H9 (cell line): ENCODE measurements around the gene ZBTB43. TPM values are rescaled to one million over a fixed set of nuclear protein-coding genes. Genes with fewer than 3 reads are reported as not detected.

Source experiments
- DNase-seq: peaks from one replicate; pipeline ENCODE4 v3.0.0-alpha.2; 2017
- H2AFZ ChIP-seq: one replicate; pipeline ENCODE4 v1.6.1; 2013; ENCODE audit warnings: mild to moderate bottlenecking, low read length, control low read depth, moderate library complexity
- H2AK5ac ChIP-seq: 2 replicates; pipeline ENCODE4 v1.6.1; 2013; ENCODE audit warnings: low read length, control low read depth, mixed read lengths; ENCODE audit not compliant: insufficient read length
- H2BK120ac ChIP-seq: one replicate; pipeline ENCODE4 v1.6.1; 2013; ENCODE audit warnings: low read depth, mild to moderate bottlenecking, low read length, control low read depth, inconsistent platforms; ENCODE audit not compliant: poor library complexity, severe bottlenecking
- H2BK12ac ChIP-seq: 2 replicates; pipeline ENCODE4 v1.6.1; 2013; ENCODE audit warnings: low read length, control low read depth, mixed read lengths, low read depth; ENCODE audit not compliant: insufficient read length
- H2BK15ac ChIP-seq: 2 replicates; pipeline ENCODE4 v1.6.1; 2013; ENCODE audit warnings: low read depth, low read length, control low read depth
- H2BK20ac ChIP-seq: one replicate; pipeline ENCODE4 v1.6.1; 2013; ENCODE audit warnings: low read depth, mild to moderate bottlenecking, low read length, control low read depth, inconsistent platforms; ENCODE audit not compliant: poor library complexity, severe bottlenecking
- H2BK5ac ChIP-seq: 2 replicates; pipeline ENCODE4 v1.6.1; 2013; ENCODE audit warnings: low read length, control low read depth, mixed read lengths; ENCODE audit not compliant: insufficient read length
- H3K14ac ChIP-seq: 2 replicates; pipeline ENCODE4 v1.6.1; 2013; ENCODE audit warnings: low read length, control low read depth; ENCODE audit not compliant: insufficient read depth
- H3K18ac ChIP-seq: 2 replicates; pipeline ENCODE4 v1.6.1; 2013; ENCODE audit warnings: low read depth, mild to moderate bottlenecking, mixed read lengths, low read length, control low read depth; ENCODE audit not compliant: insufficient read length
- H3K23ac ChIP-seq: 2 replicates; pipeline ENCODE4 v1.6.1; 2013; ENCODE audit warnings: low read length, control low read depth, mixed read lengths, low read depth; ENCODE audit not compliant: insufficient read length
- H3K23me2 ChIP-seq: 2 replicates; pipeline ENCODE4 v1.6.1; 2013; ENCODE audit warnings: low read depth, mild to moderate bottlenecking, mixed read lengths, low read length, control low read depth; ENCODE audit not compliant: insufficient read length, poor library complexity, severe bottlenecking
- H3K27ac ChIP-seq: 2 replicates; pipeline ENCODE4 v1.5.1; 2013; ENCODE audit warnings: low read length, control low read depth, mixed read lengths, low read depth; ENCODE audit not compliant: insufficient read length
- H3K27me3 ChIP-seq: 2 replicates; pipeline ENCODE4 v1.6.1; 2013; ENCODE audit warnings: low read length, control low read depth, inconsistent platforms; ENCODE audit not compliant: insufficient read depth
- H3K4ac ChIP-seq: 2 replicates; pipeline ENCODE4 v1.6.1; 2013; ENCODE audit warnings: low read depth, mild to moderate bottlenecking, control low read depth, inconsistent platforms, low read length, moderate library complexity
- H3K4me1 ChIP-seq: 2 replicates; pipeline ENCODE4 v1.6.1; 2013; ENCODE audit warnings: low read length, control low read depth, inconsistent platforms; ENCODE audit not compliant: insufficient read depth
- H3K4me2 ChIP-seq: 2 replicates; pipeline ENCODE4 v1.6.1; 2013; ENCODE audit warnings: low read length, control low read depth, mixed read lengths; ENCODE audit not compliant: insufficient read length, insufficient read depth
- H3K56ac ChIP-seq: 2 replicates; pipeline ENCODE4 v1.6.1; 2013; ENCODE audit warnings: low read depth, mild to moderate bottlenecking, mixed read lengths, low read length, control low read depth; ENCODE audit not compliant: insufficient read length
- H3K79me1 ChIP-seq: 2 replicates; pipeline ENCODE4 v1.6.1; 2013; ENCODE audit warnings: low read depth, mild to moderate bottlenecking, moderate library complexity, low read length, control low read depth, inconsistent platforms; ENCODE audit not compliant: insufficient read depth, poor library complexity, severe bottlenecking
- H3K79me2 ChIP-seq: 2 replicates; pipeline ENCODE4 v1.6.1; 2013; ENCODE audit warnings: low read length, control low read depth, inconsistent platforms; ENCODE audit not compliant: insufficient read depth
- H3K9ac ChIP-seq: 2 replicates; pipeline ENCODE4 v1.6.1; 2013; ENCODE audit warnings: low read length, control low read depth, mixed read lengths; ENCODE audit not compliant: insufficient read length; ENCODE audit errors: extremely low read depth
- H3K9me3 ChIP-seq: one replicate; pipeline ENCODE4 v1.6.1; 2013; ENCODE audit warnings: low read depth, low read length, inconsistent platforms; ENCODE audit not compliant: control insufficient read depth
- H3T11ph ChIP-seq: one replicate; pipeline ENCODE4 v1.6.1; 2013; ENCODE audit warnings: mild to moderate bottlenecking, low read length, control low read depth, inconsistent platforms
- H4K20me1 ChIP-seq: one replicate; pipeline ENCODE4 v1.6.1; 2013; ENCODE audit not compliant: control insufficient read depth, insufficient read length, insufficient read depth
- H4K5ac ChIP-seq: 2 replicates; pipeline ENCODE4 v1.6.1; 2013; ENCODE audit warnings: low read depth, mild to moderate bottlenecking, mixed read lengths, low read length, control low read depth; ENCODE audit not compliant: insufficient read length
- H4K8ac ChIP-seq: replicated peaks from 2 replicates; pipeline ENCODE4 v1.6.1; 2013; ENCODE audit warnings: low read length, control low read depth, mixed read lengths, low read depth; ENCODE audit not compliant: insufficient read length
- H4K91ac ChIP-seq: 2 replicates; pipeline ENCODE4 v1.6.1; 2013; ENCODE audit warnings: low read depth, mild to moderate bottlenecking, moderate library complexity, mixed read lengths, low read length, control low read depth; ENCODE audit not compliant: insufficient read length
- H3K27ac Mint-ChIP-seq, 3 experiments: 2 replicates in 2 of 3; 3 replicates in 1 of 3; pipeline ENCODE4 v1.8.0; 2020 to 2021; ENCODE audit warnings: mixed read lengths in 3 of 3, mild to moderate bottlenecking in 1 of 3, moderate library complexity in 1 of 3
- H3K27me3 Mint-ChIP-seq: 2 replicates; pipeline ENCODE4 v1.8.0; 2021; ENCODE audit warnings: low read depth, mild to moderate bottlenecking, moderate library complexity, mixed read lengths
- H3K36me3 Mint-ChIP-seq, 3 experiments: 2 replicates in 2 of 3; 3 replicates in 1 of 3; pipeline ENCODE4 v1.8.0; 2020 to 2021; ENCODE audit warnings: low read depth in 3 of 3, mixed read lengths in 3 of 3; ENCODE audit not compliant: insufficient read depth in 1 of 3
- H3K4me1 Mint-ChIP-seq, 2 experiments: 2 replicates each; pipeline ENCODE4 v1.8.0; 2020; ENCODE audit warnings: mixed read lengths in 2 of 2
- H3K4me3 Mint-ChIP-seq, 2 experiments: 2 replicates in 1 of 2; 3 replicates in 1 of 2; pipeline ENCODE4 v1.8.0; 2020 to 2021; ENCODE audit warnings: mild to moderate bottlenecking in 2 of 2, mixed read lengths in 2 of 2, moderate library complexity in 1 of 2
- H3K9me3 Mint-ChIP-seq, 2 experiments: 2 replicates in 1 of 2; 3 replicates in 1 of 2; pipeline ENCODE4 v1.8.0; 2020; ENCODE audit warnings: mild to moderate bottlenecking in 2 of 2, mixed read lengths in 2 of 2, moderate library complexity in 1 of 2
- WGBS: extraction: QIAGEN DNeasy Blood & Tissue Kit; methylation state at CpG from one replicate; pipeline ENCODE4 v1.1.7; 2013; ENCODE audit warnings: missing lambda C conversion rate, low lambda C conversion rate, mixed read lengths; ENCODE audit not compliant: insufficient read length; ENCODE audit errors: extremely low coverage; 5-methylcytosine and 5-hydroxymethylcytosine counted together
- total RNA-seq: library from RNA; stranded (reverse); gene quantifications from 2 replicates; pipeline ENCODE4 v1.2.1, GENCODE V29; 2021
- TF ChIP-seq, protein P1 (sequence below): fragments of 200-600 bp; sonication (generic); conservative IDR thresholded peaks from 3 replicates; pipeline ENCODE4 v1.8.0; 2021; ENCODE audit warnings: antibody characterized with exemption, mild to moderate bottlenecking

Gene ZBTB43
- total RNA-seq, 1 experiment from 2014 or later, result 15.7 TPM

DNA sequence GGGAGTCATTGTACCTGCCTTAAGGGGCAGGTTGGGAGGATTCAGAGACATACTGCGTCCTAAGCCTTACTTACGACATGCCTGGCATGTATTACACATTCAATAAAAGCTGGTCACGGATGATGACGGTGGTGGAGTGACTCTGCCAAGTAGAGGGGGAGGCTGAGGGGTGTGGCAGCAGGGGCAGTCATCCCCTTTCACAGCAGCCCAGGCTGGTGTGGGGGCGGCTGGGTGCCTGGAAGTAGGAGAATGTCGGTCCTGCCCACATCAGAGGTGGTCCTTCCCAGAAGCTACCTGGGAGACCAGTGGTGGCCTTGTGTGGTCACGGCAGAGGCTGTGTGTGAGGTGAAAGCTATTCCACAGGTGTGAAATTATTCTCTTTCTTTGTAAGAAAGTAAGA, 64.5 kb downstream of the ZBTB43 start:
- H3K9me3 ChIP-seq, result no peaks in the 10 kb centered on the region
- no peak overlapping the region for H3K23ac ChIP-seq
- H2BK15ac ChIP-seq, result no peak overlapping the region
- H3K4me2 ChIP-seq, result no peak overlapping the region
- no peak for DNase-seq
- H3K27me3 ChIP-seq, result no peaks in the 10 kb centered on the region
- H3K14ac ChIP-seq, result no peak overlapping the region
- peaks cover 5% of the 10 kb centered on the region; the same call in 1 of the 2 replicates for H3K79me2 ChIP-seq
- no peak overlapping the region for H2BK5ac ChIP-seq
- H2BK120ac ChIP-seq, result no peak overlapping the region
- no peak overlapping the region for H3K4ac ChIP-seq
- Mint-ChIP-seq H3K36me3 (peaks cover 3 to 33% (median 26%) of the 10 kb centered on the region in 3 experiments), H3K4me3 (no peak overlapping the region), H3K9me3 (no peaks in the 10 kb centered on the region), H3K27ac (peak overlapping the region in 2 of 3 experiments; percentile 51 to 94; a peak in 1 of 7 replicates), H3K27me3 (no peaks in the 10 kb centered on the region), H3K4me1 (peaks cover 18 to 21% of the 10 kb centered on the region in 2 experiments)
- H3K27ac ChIP-seq, result no peak overlapping the region
- H4K20me1 ChIP-seq, result no peaks in the 10 kb centered on the region
- WGBS, result no CpG with 5 or more reads among the region's 7 CpGs
- no peak overlapping the region for H2BK12ac ChIP-seq
- H4K8ac ChIP-seq, result no peak overlapping the region
- H3K4me1 ChIP-seq, result 0 out of 2 replicates have a peak, but pooled peaks cover 3% of the 10 kb centered on the region
- no peak overlapping the region for H3K56ac ChIP-seq
- no peak overlapping the region for H2BK20ac ChIP-seq
- H4K5ac ChIP-seq, result no peak overlapping the region
- H3T11ph ChIP-seq, result no peak overlapping the region
- H2AFZ ChIP-seq, result no peak overlapping the region
- H3K79me1 ChIP-seq, result peaks cover 3% of the 10 kb centered on the region
- H2AK5ac ChIP-seq, result no peak overlapping the region
- TF ChIP-seq, protein P1, sequence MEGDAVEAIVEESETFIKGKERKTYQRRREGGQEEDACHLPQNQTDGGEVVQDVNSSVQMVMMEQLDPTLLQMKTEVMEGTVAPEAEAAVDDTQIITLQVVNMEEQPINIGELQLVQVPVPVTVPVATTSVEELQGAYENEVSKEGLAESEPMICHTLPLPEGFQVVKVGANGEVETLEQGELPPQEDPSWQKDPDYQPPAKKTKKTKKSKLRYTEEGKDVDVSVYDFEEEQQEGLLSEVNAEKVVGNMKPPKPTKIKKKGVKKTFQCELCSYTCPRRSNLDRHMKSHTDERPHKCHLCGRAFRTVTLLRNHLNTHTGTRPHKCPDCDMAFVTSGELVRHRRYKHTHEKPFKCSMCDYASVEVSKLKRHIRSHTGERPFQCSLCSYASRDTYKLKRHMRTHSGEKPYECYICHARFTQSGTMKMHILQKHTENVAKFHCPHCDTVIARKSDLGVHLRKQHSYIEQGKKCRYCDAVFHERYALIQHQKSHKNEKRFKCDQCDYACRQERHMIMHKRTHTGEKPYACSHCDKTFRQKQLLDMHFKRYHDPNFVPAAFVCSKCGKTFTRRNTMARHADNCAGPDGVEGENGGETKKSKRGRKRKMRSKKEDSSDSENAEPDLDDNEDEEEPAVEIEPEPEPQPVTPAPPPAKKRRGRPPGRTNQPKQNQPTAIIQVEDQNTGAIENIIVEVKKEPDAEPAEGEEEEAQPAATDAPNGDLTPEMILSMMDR, result no peak
- no peak overlapping the region for H3K18ac ChIP-seq
- H3K9ac ChIP-seq, result no peak overlapping the region
- no peaks in the 10 kb centered on the region for H3K23me2 ChIP-seq
- H4K91ac ChIP-seq, result no peak overlapping the region
